Sigmoid colon (tissue), 7 donors: Measurements from ENCODE around the gene FAH. TPM values are rescaled to one million over a fixed set of nuclear protein-coding genes. Genes with fewer than 3 reads are reported as not detected.
A peak's percentile ranks its signal among the peaks of the same experiment; 100 is the strongest.

Experiments
- DNase-seq: peaks from one replicate; pipeline ENCODE4 v3.0.0-alpha.2; 2019
- H3K27ac ChIP-seq, 4 donors: fragments of 200-600 bp; sonication (generic); one replicate each; pipeline ENCODE4 v1.5.1; 2016 to 2019; ENCODE audit warnings: mild to moderate bottlenecking in 1 of 4
- H3K27me3 ChIP-seq, 3 donors: fragments of 200-600 bp; sonication (generic); one replicate each; pipeline ENCODE4 v1.5.1; 2019; ENCODE audit warnings: mild to moderate bottlenecking in 1 of 3
- H3K36me3 ChIP-seq, 4 donors: fragments of 200-600 bp; sonication (generic); one replicate each; pipeline ENCODE4 v1.5.1; 2016 to 2019
- H3K4me1 ChIP-seq, 4 donors: fragments of 200-600 bp; sonication (generic); one replicate each; pipeline ENCODE4 v1.5.1; 2017 to 2019
- H3K4me3 ChIP-seq, 4 donors: fragments of 200-600 bp; sonication (generic); one replicate each; pipeline ENCODE4 v1.5.1; 2017 to 2019; ENCODE audit warnings: mild to moderate bottlenecking in 2 of 4, moderate library complexity in 1 of 4
- H3K9me3 ChIP-seq, 4 donors: fragments of 200-600 bp in 3 of 4; sonication (generic) in 3 of 4; one replicate each; pipeline versions ENCODE4 v1.5.1 to v1.6.1; 2013 to 2019
- EP300 ChIP-seq, 4 donors: sonication (generic); formaldehyde crosslinking; IDR thresholded peaks; one replicate each; pipeline ENCODE4 v1.6.1; 2017; ENCODE audit warnings: antibody characterized with exemption in 4 of 4
- POLR2A ChIP-seq, 2 donors: fragments of 450-650 bp; IDR thresholded peaks; one replicate each; pipeline ENCODE4 v1.6.1; 2016; ENCODE audit warnings: antibody characterized with exemption in 2 of 2, mild to moderate bottlenecking in 2 of 2, moderate library complexity in 2 of 2
- POLR2AphosphoS5 ChIP-seq, 4 donors: sonication (generic); formaldehyde crosslinking; IDR thresholded peaks; one replicate each; pipeline ENCODE4 v1.6.1; 2017; ENCODE audit warnings: antibody characterized with exemption in 4 of 4
- WGBS, 2 donors: extraction: QIAGEN DNeasy Blood & Tissue Kit; methylation state at CpG; one replicate each; pipeline ENCODE4 v1.1.7; 2013; 5-methylcytosine and 5-hydroxymethylcytosine counted together
- intact Hi-C: fragments of 100-400 bp; cut with DNase I; formaldehyde crosslinking; loops from one replicate; pipeline ENCODE4 v1.15.1; 2023
- polyA plus RNA-seq, 3 donors: library from polyadenylated mRNA; stranded (reverse); fragments of 200-250 nt; gene quantifications; one replicate each; pipeline ENCODE4 v1.2.3, GENCODE V29; 2013
- total RNA-seq, 4 donors: library from RNA; depleted of rRNA; stranded (reverse); fragments of >200 nt; gene quantifications; one replicate each; pipeline ENCODE4 v1.1.0, GENCODE V29; 2016
- TF ChIP-seq, protein P1 (sequence below), 4 experiments: fragments of 450-650 bp in 3 of 4; fragments of 200-600 bp in 1 of 4; IDR thresholded peaks; one replicate each; pipeline ENCODE4 v1.5.1; 2016 to 2019; ENCODE audit warnings: antibody characterized with exemption in 4 of 4, mild to moderate bottlenecking in 3 of 4, moderate library complexity in 2 of 4
- donor health status: healthy with polysubstance abuse.
- donor health status: Bipolar disorder and iron deficiency.
- donor health status: healthy.

Gene FAH
- total and polyA plus RNA-seq, 7 donors, result 11.4 to 23.5 (median 14.4) TPM

- Histone ChIP-seq H3K36me3 (peaks cover 0 to 13% (median 2%) of the 10 kb centered on the region in 4 donors), H3K4me3 (no peak overlapping the region), H3K4me1 (peaks cover 0 to 19% (median 6%) of the 10 kb centered on the region in 4 donors), H3K9me3 (no peaks in the 10 kb centered on the region), H3K27ac (no peak overlapping the region), H3K27me3 (no peaks in the 10 kb centered on the region)
- intact Hi-C loops, result loop anchor here (5.0 kb wide), 1 partner anchor 790 kb away; no protein-coding TSS in a partner anchor
- DNase-seq, result no peak
- 82 to 90% methylated on average over 8 of the region's 8 CpGs for WGBS, 2 donors
- TF ChIP-seq EP300 (IDR thresholded peaks at IDR 0.05), result no peak
- TF ChIP-seq POLR2AphosphoS5 (IDR thresholded peaks at IDR 0.05), result no peak
- TF ChIP-seq, protein P1, sequence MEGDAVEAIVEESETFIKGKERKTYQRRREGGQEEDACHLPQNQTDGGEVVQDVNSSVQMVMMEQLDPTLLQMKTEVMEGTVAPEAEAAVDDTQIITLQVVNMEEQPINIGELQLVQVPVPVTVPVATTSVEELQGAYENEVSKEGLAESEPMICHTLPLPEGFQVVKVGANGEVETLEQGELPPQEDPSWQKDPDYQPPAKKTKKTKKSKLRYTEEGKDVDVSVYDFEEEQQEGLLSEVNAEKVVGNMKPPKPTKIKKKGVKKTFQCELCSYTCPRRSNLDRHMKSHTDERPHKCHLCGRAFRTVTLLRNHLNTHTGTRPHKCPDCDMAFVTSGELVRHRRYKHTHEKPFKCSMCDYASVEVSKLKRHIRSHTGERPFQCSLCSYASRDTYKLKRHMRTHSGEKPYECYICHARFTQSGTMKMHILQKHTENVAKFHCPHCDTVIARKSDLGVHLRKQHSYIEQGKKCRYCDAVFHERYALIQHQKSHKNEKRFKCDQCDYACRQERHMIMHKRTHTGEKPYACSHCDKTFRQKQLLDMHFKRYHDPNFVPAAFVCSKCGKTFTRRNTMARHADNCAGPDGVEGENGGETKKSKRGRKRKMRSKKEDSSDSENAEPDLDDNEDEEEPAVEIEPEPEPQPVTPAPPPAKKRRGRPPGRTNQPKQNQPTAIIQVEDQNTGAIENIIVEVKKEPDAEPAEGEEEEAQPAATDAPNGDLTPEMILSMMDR (IDR thresholded peaks at IDR 0.05), result no peak
Measured at GRCh38 chr15:80172401-80172800, 19.6 kb downstream of the FAH start.

DNA sequence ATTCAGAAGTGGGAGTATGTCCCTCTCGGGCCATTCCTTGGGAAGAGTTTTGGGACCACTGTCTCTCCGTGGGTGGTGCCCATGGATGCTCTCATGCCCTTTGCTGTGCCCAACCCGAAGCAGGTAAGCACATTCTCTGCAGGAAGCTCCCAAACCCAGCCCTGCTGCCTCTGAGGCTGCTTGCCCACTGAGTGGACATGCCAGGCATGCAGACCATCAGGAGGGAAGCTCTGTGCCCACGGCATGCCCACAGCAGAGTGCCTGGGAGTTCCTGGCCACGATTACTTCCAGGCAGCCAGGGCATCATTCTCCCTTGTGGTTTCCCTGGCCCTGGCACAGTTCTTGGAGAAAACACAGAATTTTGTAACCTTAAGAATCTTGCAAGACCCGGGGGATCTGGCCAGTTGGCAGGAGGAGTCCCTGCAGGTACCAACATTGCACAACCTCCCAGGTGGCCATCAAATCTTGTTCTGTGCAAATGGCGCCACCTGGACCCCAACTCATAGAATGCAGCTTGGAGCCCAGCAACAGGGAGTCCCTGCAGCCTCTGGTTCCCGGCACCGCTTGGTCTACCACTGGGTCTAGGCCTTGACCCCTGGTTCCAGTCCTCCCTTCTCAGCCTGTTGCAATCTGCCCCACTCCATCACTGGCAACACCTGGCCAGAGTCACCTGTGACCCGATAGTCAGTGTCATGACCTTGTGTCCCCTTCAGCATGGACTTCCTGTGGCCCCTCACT lies 20.4 kb downstream of the FAH start:
- peak; percentile 82 for DNase-seq
- Histone ChIP-seq H3K4me3 (no peak overlapping the region), H3K9me3 (no peaks in the 10 kb centered on the region), H3K27me3 (no peaks in the 10 kb centered on the region), H3K36me3 (peaks cover 0 to 9% (median 2%) of the 10 kb centered on the region in 4 donors), H3K27ac (no peak overlapping the region), H3K4me1 (peaks cover 0 to 19% (median 6%) of the 10 kb centered on the region in 4 donors)
- TF ChIP-seq EP300 (IDR thresholded peaks at IDR 0.05), result no peak
- TF ChIP-seq, protein P1 (IDR thresholded peaks at IDR 0.05), result peak in 3 of 4 experiments; percentile 50 to 65 (median 52)
- 68 to 73% methylated on average over 10 of the region's 10 CpGs for WGBS, 2 donors
- intact Hi-C loops, result loop anchor here (5.0 kb wide), 1 partner anchor 791 kb away; no protein-coding TSS in a partner anchor

- H3K9me3 ChIP-seq, result no peaks in the 10 kb centered on the region
- DNase-seq, result peak; percentile 74
- intact Hi-C loops, result loop anchor here (5.0 kb wide), 1 partner anchor 792 kb away; no protein-coding TSS in a partner anchor
Measured at GRCh38 chr15:80174017-80174746, 21.4 kb downstream of the FAH start.

DNA sequence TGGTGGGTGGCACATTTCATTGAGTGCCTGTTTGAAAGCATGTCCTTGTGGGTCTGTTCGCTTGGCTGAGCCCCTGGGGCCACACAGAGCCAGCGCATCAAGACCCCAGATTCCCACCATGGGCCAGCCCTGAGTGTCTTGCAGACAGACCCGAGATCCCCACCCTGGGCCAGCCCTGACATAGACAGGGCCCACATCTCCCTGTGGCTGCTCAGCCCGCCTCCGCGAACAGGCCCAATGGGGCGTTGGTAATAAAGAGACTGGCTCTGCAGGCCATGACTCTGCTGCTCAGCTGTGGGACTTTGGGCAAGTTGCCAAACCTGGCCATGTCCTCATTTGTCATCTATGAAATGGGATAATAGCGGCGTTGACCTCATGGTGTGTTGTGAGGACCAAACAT lies 22.6 kb downstream of the FAH start:
- Histone ChIP-seq H3K27ac (no peak overlapping the region), H3K4me3 (no peak overlapping the region), H3K4me1 (peaks cover 0 to 19% (median 6%) of the 10 kb centered on the region in 4 donors), H3K9me3 (no peaks in the 10 kb centered on the region), H3K27me3 (no peaks in the 10 kb centered on the region), H3K36me3 (peaks cover 0 to 12% (median 7%) of the 10 kb centered on the region in 4 donors)
- 96 to 97% methylated on average over 9 of the region's 9 CpGs for WGBS, 2 donors
- peak; percentile 65 for DNase-seq
- TF ChIP-seq POLR2AphosphoS5 (IDR thresholded peaks at IDR 0.05) (no peak), EP300 (IDR thresholded peaks at IDR 0.05) (no peak)
- intact Hi-C loops, result no loop called here

More at GRCh38 chr15:80174017-80174746, 21.4 kb downstream of the FAH start:
- TF ChIP-seq EP300 (IDR thresholded peaks at IDR 0.05) (no peak), POLR2A (IDR thresholded peaks at IDR 0.05) (no peak), POLR2AphosphoS5 (IDR thresholded peaks at IDR 0.05) (no peak)
- TF ChIP-seq, protein P1 (IDR thresholded peaks at IDR 0.05), result no peak
- no peaks in the 10 kb centered on the region for H3K27me3 ChIP-seq
- peaks cover 0 to 19% (median 6%) of the 10 kb centered on the region in 4 donors for H3K4me1 ChIP-seq
- no peak overlapping the region for H3K4me3 ChIP-seq
- peak overlapping the region; percentile 40 to 52 (median 48) for H3K27ac ChIP-seq
- WGBS, 2 donors, result 92 to 93% methylated on average over 11 of the region's 11 CpGs
- H3K36me3 ChIP-seq, result peaks cover 0 to 4% (median 2%) of the 10 kb centered on the region in 4 donors

GRCh38 chr15:80176443-80176842 lies 23.6 kb downstream of the FAH start:
- no peaks in the 10 kb centered on the region for H3K9me3 ChIP-seq
- TF ChIP-seq, protein P1 (IDR thresholded peaks at IDR 0.05), result no peak
- no peak for TF ChIP-seq POLR2A (IDR thresholded peaks at IDR 0.05)
- TF ChIP-seq EP300 (IDR thresholded peaks at IDR 0.05), result no peak
- TF ChIP-seq POLR2AphosphoS5 (IDR thresholded peaks at IDR 0.05), result no peak
- H3K27ac ChIP-seq, result no peak overlapping the region
- DNase-seq, result no peak
- H3K4me3 ChIP-seq, result no peak overlapping the region
- H3K36me3 ChIP-seq, result peaks cover 0 to 22% (median 12%) of the 10 kb centered on the region in 4 donors
- intact Hi-C loops, result no loop called here
- WGBS, 2 donors, result 68 to 76% methylated on average over 6 of the region's 6 CpGs
- H3K4me1 ChIP-seq, result peaks cover 0 to 19% (median 6%) of the 10 kb centered on the region in 4 donors
- H3K27me3 ChIP-seq, result no peaks in the 10 kb centered on the region
